A549 treated with RU486 at 1 μM for 4 hours (cell line): Measurements from ENCODE around the gene ZNF124. TPM values are rescaled to one million over a fixed set of nuclear protein-coding genes. Genes with fewer than 3 reads are reported as not detected.

Experiments
- total RNA-seq: library from RNA; stranded (reverse); fragments of 200-300 nt; extraction: Qiagen RNA extraction; gene quantifications from 5 replicates; pipeline ENCODE4 v1.2.3, GENCODE V29; 2022; ENCODE audit warnings: low read depth

The ZNF124 gene
- total RNA-seq = 4.0 to 6.0 TPM (median 4.6 TPM) in 5 replicates

GRCh38 chr1:247171875-247172563 lies at the start of gene ZNF124:
ZNF124 (minus strand) TSS chr1:247172020; CDS start chr1:247171877, 143 bp downstream.

Other genes starting within 250 kb of the ZNF124 start
- 23.2 to 36.5 TPM (median 28.2 TPM) in 5 replicates for gene AHCTF1, start 240.1 kb downstream of the ZNF124 start, total RNA-seq
- 1.2 to 2.5 TPM (median 2.2 TPM) in 5 replicates for gene ZNF695, start 164.0 kb downstream of the ZNF124 start, total RNA-seq
- 2.6 to 5.1 TPM (median 3.5 TPM) in 5 replicates for gene ZNF670, start 93.2 kb downstream of the ZNF124 start, total RNA-seq
- gene ZNF669, start 67.7 kb downstream of the ZNF124 start, total RNA-seq = 2.3 to 4.8 TPM (median 3.6 TPM) in 5 replicates
- not detected in 5 replicates for gene VN1R5, start 84.1 kb upstream of the ZNF124 start, total RNA-seq
- 15.4 to 19.3 TPM (median 17.7 TPM) in 5 replicates for gene ZNF496, start 159.8 kb upstream of the ZNF124 start, total RNA-seq
- not detected in 5 replicates for gene NLRP3, start 244.2 kb upstream of the ZNF124 start, total RNA-seq